HepG2 (cell line): ENCODE measurements around the gene GSAP. TPM values are rescaled to one million over a fixed set of nuclear protein-coding genes. Genes with fewer than 3 reads are reported as not detected.

ENCODE experiments used
- ATAC-seq: fragments of 200-7000 bp; cut with Tn5 transposase; 3 replicates; pipeline ENCODE4 v1.9.1; 2020; ENCODE audit warnings: mild to moderate bottlenecking, moderate library complexity
- BruUV-seq: library from RNA; stranded (reverse); fragments of 400-500 nt; replicated peaks from 2 replicates; lab custom pipeline; 2021; lab: Mats Ljungman, UMichigan
- CTCF ChIA-PET: fragments of 300-600 bp; formaldehyde crosslinking; extraction: SDS; loops from one replicate; lab custom pipeline; 2021; ENCODE audit warnings: low total read pairs, inconsistent platforms, low intra/inter-chr PET ratio; lab: Yijun Ruan, JAX
- POLR2A ChIA-PET: fragments of 350-600 bp; sonication (Branson Sonifier 250); formaldehyde crosslinking; loops from one replicate; lab custom pipeline; 2020; ENCODE audit warnings: antibody characterized with exemption, inconsistent platforms; lab: Yijun Ruan, JAX
- DNase-seq: peaks from one replicate; pipeline ENCODE4 v3.0.0-alpha.2; 2015; ENCODE audit warnings: low spot score
- FAIRE-seq: peaks from 3 replicates; lab custom pipeline; 2011; peaks lifted over from hg19 to GRCh38; lab: Jason Lieb, UNC
- H2AFZ ChIP-seq: one replicate; pipeline ENCODE4 v1.6.1; 2011; ENCODE audit warnings: low read length, inconsistent platforms
- H3K27ac ChIP-seq: fragments of 300-600 bp; 3 replicates; pipeline ENCODE4 v1.8.0; 2011; ENCODE audit warnings: mixed run types, mild to moderate bottlenecking, mixed read lengths, low read length, inconsistent platforms; ENCODE audit not compliant: insufficient read depth; ENCODE audit errors: extremely low read length
- H3K27me3 ChIP-seq, 2 experiments: fragments of 200-600 bp in 1 of 2; 2 replicates in 1 of 2; 3 replicates in 1 of 2; pipeline versions ENCODE4 v1.6.0 to v1.8.0; 2011; ENCODE audit warnings: low read length in 2 of 2, mild to moderate bottlenecking in 2 of 2, moderate library complexity in 2 of 2, inconsistent platforms in 1 of 2; ENCODE audit not compliant: insufficient read depth in 2 of 2, control insufficient read depth in 1 of 2
- H3K36me3 ChIP-seq, 2 experiments: fragments of 200-600 bp in 1 of 2; replicated peaks in 1 of 2; 2 replicates in 1 of 2; 3 replicates in 1 of 2; pipeline versions ENCODE4 v1.5.1 to v1.8.0; 2011; ENCODE audit warnings: low read length in 2 of 2, inconsistent platforms in 1 of 2; ENCODE audit not compliant: insufficient read depth in 2 of 2, control insufficient read depth in 1 of 2
- H3K4me1 ChIP-seq: 2 replicates; pipeline ENCODE4 v1.5.1; 2012; ENCODE audit warnings: low read length, inconsistent platforms; ENCODE audit not compliant: insufficient read depth
- H3K4me2 ChIP-seq: 2 replicates; pipeline ENCODE4 v1.6.0; 2011; ENCODE audit warnings: low read depth, low read length, inconsistent platforms
- H3K4me3 ChIP-seq, 3 experiments: fragments of 200-600 bp in 1 of 3; sonication (generic), shearing (Covaris generic) in 1 of 3; replicated peaks in 1 of 3; 2 replicates each; pipeline ENCODE4 v1.5.1; 2011 to 2016; ENCODE audit warnings: low read length in 3 of 3, inconsistent platforms in 2 of 3, low read depth in 2 of 3, mild to moderate bottlenecking in 2 of 3, control low read depth in 1 of 3, mixed read lengths in 1 of 3; ENCODE audit not compliant: insufficient read depth in 1 of 3
- H3K79me2 ChIP-seq: one replicate; pipeline ENCODE4 v1.6.1; 2011; ENCODE audit warnings: low read length, inconsistent platforms; ENCODE audit not compliant: insufficient read depth
- H3K9ac ChIP-seq: 2 replicates; pipeline ENCODE4 v1.6.0; 2011; ENCODE audit warnings: mild to moderate bottlenecking, low read depth, low read length, inconsistent platforms; ENCODE audit not compliant: insufficient read depth
- H3K9me3 ChIP-seq: 2 replicates; pipeline ENCODE4 v1.5.1; 2012; ENCODE audit warnings: mild to moderate bottlenecking, low read length
- H4K20me1 ChIP-seq: 2 replicates; pipeline ENCODE4 v1.6.0; 2011; ENCODE audit warnings: inconsistent platforms, mild to moderate bottlenecking, low read length, moderate library complexity; ENCODE audit not compliant: insufficient read depth
- DMAP1 ChIP-seq: IDR thresholded peaks from 2 replicates; pipeline ENCODE4 v1.6.1; 2016
- FOXK1 ChIP-seq: sonication (generic); formaldehyde crosslinking; IDR thresholded peaks from 2 replicates; pipeline ENCODE4 v1.4.0; 2020; ENCODE audit warnings: low read depth, missing genetic modification reagents, borderline replicate concordance
- NR2F6 ChIP-seq, 2 experiments: IDR thresholded peaks; 2 replicates each; pipeline ENCODE4 v1.6.1; 2016; ENCODE audit warnings: antibody characterized with exemption in 1 of 2, mild to moderate bottlenecking in 1 of 2
- RXRB ChIP-seq: IDR thresholded peaks from 2 replicates; pipeline ENCODE4 v1.6.1; 2016; ENCODE audit warnings: borderline replicate concordance, missing genetic modification reagents, missing compliant biosample characterization
- ZBTB20 ChIP-seq: sonication (generic); formaldehyde crosslinking; IDR thresholded peaks from 2 replicates; pipeline ENCODE4 v1.8.1; 2023; ENCODE audit warnings: missing genetic modification reagents, low read depth, mild to moderate bottlenecking, borderline replicate concordance
- ZNF441 ChIP-seq: sonication (generic); formaldehyde crosslinking; IDR thresholded peaks from 2 replicates; pipeline ENCODE4 v1.7.0; 2021; ENCODE audit warnings: missing genetic modification reagents, borderline replicate concordance
- ZNF614 ChIP-seq: IDR thresholded peaks from 2 replicates; pipeline ENCODE4 v1.6.1; 2018; ENCODE audit warnings: missing biosample characterization, missing genetic modification reagents, inconsistent platforms, borderline replicate concordance
- ZNF768 ChIP-seq: sonication (generic); formaldehyde crosslinking; IDR thresholded peaks from 2 replicates; pipeline ENCODE4 v1.4.0; 2020; ENCODE audit warnings: missing genetic modification reagents
- ZSCAN20 ChIP-seq: sonication (generic); formaldehyde crosslinking; IDR thresholded peaks from 2 replicates; pipeline ENCODE4 v1.4.0; 2020; ENCODE audit warnings: missing genetic modification reagents, mild to moderate bottlenecking, borderline replicate concordance
- WGBS: methylation state at CpG from one replicate; pipeline ENCODE4 v1.1.6; 2017; ENCODE audit warnings: low lambda C conversion rate; 5-methylcytosine and 5-hydroxymethylcytosine counted together
- in situ Hi-C: cut with HindIII; loops from 2 replicates; pipeline ENCODE4 v1.10.0; 2017; ENCODE audit warnings: low pct_unique_long_range_greater_than_20kb; ENCODE audit not compliant: extremely low pct_ligation_motif_present
- intact Hi-C: fragments of 100-400 bp; cut with micrococcal nuclease; formaldehyde crosslinking; loops from one replicate; pipeline ENCODE4 v1.10.0; 2022; ENCODE audit not compliant: unreplicated experiment
- polyA plus RNA-seq, 8 experiments: library from polyadenylated mRNA; depleted of rRNA in 3 of 8; stranded (reverse) in 7 of 8; unstranded in 1 of 8; fragments of >200 nt; fragmentation: Illumina TruSeq in 4 of 8; extraction: Trizol in 4 of 8; gene quantifications; 2 replicates each; pipeline versions ENCODE4 v1.2.1 to v1.2.3, GENCODE V29; 2011 to 2016; ENCODE audit warnings: low read depth in 4 of 8, missing spikeins in 1 of 8, mixed read lengths in 1 of 8; ENCODE audit not compliant: insufficient read depth in 1 of 8
- total RNA-seq, 5 experiments: library from RNA; depleted of rRNA; stranded (reverse); fragments of >200 nt; fragmentation: Illumina TruSeq; extraction: Trizol; gene quantifications; 2 replicates each; pipeline ENCODE4 v1.2.3, GENCODE V29; 2016; ENCODE audit warnings: low read depth in 1 of 5
- TF ChIP-seq, protein P1 (sequence below): sonication (generic); formaldehyde crosslinking; IDR thresholded peaks from 2 replicates; pipeline ENCODE4 v1.4.0; 2020; ENCODE audit warnings: missing genetic modification reagents, mild to moderate bottlenecking, borderline replicate concordance

The GSAP gene
- total and polyA plus RNA-seq, 2 of the 13 experiments (the other 11 are each of a cell fraction or from before 2014, with no cell fraction given): 34.6 to 40.6 TPM

GRCh38 chr7:77427996-77428603 lies 12.0 kb upstream of the GSAP start:
- no peaks in the 10 kb centered on the region for H3K27me3 ChIP-seq
- no peak overlapping the region for H2AFZ ChIP-seq
- no TSS peak for BruUV-seq
- H3K79me2 ChIP-seq: no peaks in the 10 kb centered on the region
- no peaks in the 10 kb centered on the region for H4K20me1 ChIP-seq
- DNase-seq (no peak), FAIRE-seq (no peak), ATAC-seq (peak; percentile 42; the same call in 2 of the 3 replicates)
- no peaks in the 10 kb centered on the region for H3K9me3 ChIP-seq
- in situ Hi-C loops: no loop called here
- peaks cover 40% of the 10 kb centered on the region for H3K4me1 ChIP-seq
- no peak overlapping the region for H3K27ac ChIP-seq
- H3K4me3 ChIP-seq: no peak overlapping the region
- no peak overlapping the region for H3K9ac ChIP-seq
- WGBS: 90% methylated on average over 5 of the region's 5 CpGs
- TF ChIP-seq FOXK1 (CRISPR knock-in tag) (no peak), ZSCAN20 (CRISPR knock-in tag) (no peak), DMAP1 (CRISPR knock-in tag) (no peak), NR2F6 (IDR thresholded peaks at IDR 0.05) (0 out of 2 replicates have a peak, but pooled peaks have one; percentile 19), NR2F6 (CRISPR knock-in tag; IDR thresholded peaks at IDR 0.05) (no peak)
- CTCF ChIA-PET: no interaction called here
- H3K36me3 ChIP-seq: no peaks in the 10 kb centered on the region
- intact Hi-C loops: no loop called here
- H3K4me2 ChIP-seq: no peak overlapping the region
- POLR2A ChIA-PET: interaction anchor here (0.9 to 2.4 kb wide), 2 partner anchors 12 to 19 kb away, joined by 3 to 11 read pairs; partner anchors contain the start of gene GSAP

DNA sequence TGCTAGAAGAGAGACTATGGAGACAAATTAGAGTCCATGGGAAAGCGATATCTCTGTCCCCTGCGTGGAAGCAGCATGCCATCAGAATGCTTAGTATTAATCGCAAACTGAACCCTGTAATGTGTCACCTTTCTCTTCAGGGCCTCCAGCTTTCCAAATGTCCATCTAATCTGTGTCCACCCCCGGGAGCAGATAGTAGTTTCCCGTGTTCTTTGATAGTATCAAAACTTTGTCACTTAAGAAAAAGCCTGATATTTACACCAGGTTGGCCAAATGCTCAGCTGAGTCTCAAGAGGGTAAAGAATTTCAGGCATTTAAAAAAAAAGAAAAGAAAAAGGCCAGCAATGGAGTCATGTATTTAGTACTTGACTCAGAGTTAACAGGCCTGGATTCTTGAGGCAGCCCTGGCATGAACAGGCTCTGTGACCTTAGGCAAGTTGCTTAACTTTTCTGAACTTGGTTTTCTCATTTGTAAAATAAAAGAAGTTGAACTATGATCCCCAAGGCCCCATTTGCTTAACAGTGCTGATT lies 10.4 kb upstream of the GSAP start:
- FAIRE-seq: no peak
- 51% methylated on average over 5 of the region's 5 CpGs for WGBS
- Histone ChIP-seq H3K27me3 (no peaks in the 10 kb centered on the region), H3K9ac (peak overlapping the region; percentile 48; the same call in 1 of the 2 replicates), H3K4me3 (peak overlapping the region in 1 of 3 experiments; percentile 31; a peak in 1 of 6 replicates), H3K4me1 (peaks cover 50% of the 10 kb centered on the region), H3K4me2 (peak overlapping the region; percentile 76), H2AFZ (peak overlapping the region; percentile 24), H3K27ac (peak overlapping the region; percentile 42), H3K9me3 (no peaks in the 10 kb centered on the region), H3K79me2 (no peaks in the 10 kb centered on the region), H4K20me1 (no peaks in the 10 kb centered on the region)
- intact Hi-C loops (no loop called here), in situ Hi-C loops (no loop called here)
- ChIA-PET CTCF (no interaction called here), POLR2A (interaction anchor here (1.6 kb wide), 1 partner anchor 16 kb away, joined by 6 read pairs; no protein-coding TSS in a partner anchor)
- BruUV-seq: no TSS peak
- TF ChIP-seq ZNF614 (CRISPR knock-in tag) (no peak), ZNF441 (CRISPR knock-in tag) (no peak), ZBTB20 (CRISPR knock-in tag) (no peak), RXRB (CRISPR knock-in tag) (no peak), ZNF768 (CRISPR knock-in tag) (peak; percentile 76; the same call in 1 of the 2 replicates)
- TF ChIP-seq, protein P1, sequence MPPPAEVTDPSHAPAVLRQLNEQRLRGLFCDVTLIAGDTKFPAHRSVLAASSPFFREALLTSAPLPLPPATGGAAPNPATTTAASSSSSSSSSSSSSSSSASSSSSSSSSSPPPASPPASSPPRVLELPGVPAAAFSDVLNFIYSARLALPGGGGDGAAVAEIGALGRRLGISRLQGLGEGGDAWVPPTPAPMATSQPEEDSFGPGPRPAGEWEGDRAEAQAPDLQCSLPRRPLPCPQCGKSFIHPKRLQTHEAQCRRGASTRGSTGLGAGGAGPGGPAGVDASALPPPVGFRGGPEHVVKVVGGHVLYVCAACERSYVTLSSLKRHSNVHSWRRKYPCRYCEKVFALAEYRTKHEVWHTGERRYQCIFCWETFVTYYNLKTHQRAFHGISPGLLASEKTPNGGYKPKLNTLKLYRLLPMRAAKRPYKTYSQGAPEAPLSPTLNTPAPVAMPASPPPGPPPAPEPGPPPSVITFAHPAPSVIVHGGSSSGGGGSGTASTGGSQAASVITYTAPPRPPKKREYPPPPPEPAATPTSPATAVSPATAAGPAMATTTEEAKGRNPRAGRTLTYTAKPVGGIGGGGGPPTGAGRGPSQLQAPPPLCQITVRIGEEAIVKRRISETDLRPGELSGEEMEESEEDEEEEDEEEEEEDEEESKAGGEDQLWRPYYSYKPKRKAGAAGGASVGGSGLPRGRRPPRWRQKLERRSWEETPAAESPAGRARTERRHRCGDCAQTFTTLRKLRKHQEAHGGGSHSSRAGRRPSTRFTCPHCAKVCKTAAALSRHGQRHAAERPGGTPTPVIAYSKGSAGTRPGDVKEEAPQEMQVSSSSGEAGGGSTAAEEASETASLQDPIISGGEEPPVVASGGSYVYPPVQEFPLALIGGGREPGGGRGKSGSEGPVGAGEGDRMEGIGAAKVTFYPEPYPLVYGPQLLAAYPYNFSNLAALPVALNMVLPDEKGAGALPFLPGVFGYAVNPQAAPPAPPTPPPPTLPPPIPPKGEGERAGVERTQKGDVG (CRISPR knock-in tag): no peak
- TF ChIP-seq, all 625 proteins: peak for 1
- H3K36me3 ChIP-seq: no peaks in the 10 kb centered on the region
- DNase-seq: no peak
- ATAC-seq: no peak
